ENCODE results near the gene MAPKAP1.

Gene MAPKAP1

GRCh38 chr9:125593581-125594222, 113.3 kb downstream of the MAPKAP1 start:
- no peak overlapping the region for H4K8ac ChIP-seq (ENCODE audit: low read depth, low read length)
- WGBS (ENCODE audit: extremely low coverage, insufficient coverage, insufficient read length) = no CpG with 5 or more reads among the region's 6 CpGs
- peak overlapping the region; percentile 69 for H3K27ac ChIP-seq (ENCODE audit: low read depth, low read length)

GRCh38 chr9:125591888-125592287, 115.1 kb downstream of the MAPKAP1 start:
- Histone ChIP-seq H4K91ac (ENCODE audit: low read depth, low read length) (no peak overlapping the region), H3K36me3 (ENCODE audit: control insufficient read depth in 1 of 2, insufficient read depth in 2 of 2, low read length in 2 of 2) (no peaks in the 10 kb centered on the region), H3K4me1 (ENCODE audit: control insufficient read depth in 1 of 2, insufficient read depth in 2 of 2, low read length in 2 of 2) (peaks cover 12 to 14% of the 10 kb centered on the region in 2 experiments), H2AK5ac (ENCODE audit: low read length) (no peak overlapping the region), H3K14ac (ENCODE audit: low read length) (no peak overlapping the region), H3K9ac (ENCODE audit: low read length) (no peak overlapping the region), H3K27me3 (ENCODE audit: insufficient read depth, low read length) (no peaks in the 10 kb centered on the region), H3K79me2 (ENCODE audit: control insufficient read depth, insufficient read depth, low read length, poor library complexity) (peaks cover 4% of the 10 kb centered on the region), H3K4me2 (ENCODE audit: low read length) (peak overlapping the region; percentile 1), H2BK120ac (ENCODE audit: insufficient read depth, low read length, poor library complexity) (no peak overlapping the region), H3K79me1 (ENCODE audit: low read length) (peaks cover 10% of the 10 kb centered on the region), H3K27ac (ENCODE audit: low read depth, low read length) (no peak overlapping the region), H2AFZ (ENCODE audit: insufficient read depth, low read length, poor library complexity) (no peak overlapping the region), H4K8ac (ENCODE audit: low read depth, low read length) (no peak overlapping the region), H3K18ac (ENCODE audit: low read length) (no peak overlapping the region), H3K4ac (ENCODE audit: low read depth, low read length) (no peak overlapping the region), H3K4me3 (ENCODE audit: low read depth, low read length) (no peak overlapping the region), H2BK5ac (ENCODE audit: low read depth, low read length, poor library complexity) (no peak overlapping the region), H3K9me3 (ENCODE audit: insufficient read depth, low read depth, low read length) (no peaks in the 10 kb centered on the region), H4K12ac (ENCODE audit: low read depth, low read length) (no peak overlapping the region), H2BK12ac (ENCODE audit: low read length) (peak overlapping the region; percentile 26), H3K23ac (ENCODE audit: low read length) (no peak overlapping the region)
- DNase-seq = no peak
- WGBS (ENCODE audit: extremely low coverage, insufficient coverage, insufficient read length) = no CpG with 5 or more reads among the region's 4 CpGs

More at GRCh38 chr9:125593581-125594222, 113.3 kb downstream of the MAPKAP1 start:
- Histone ChIP-seq H3K4me2 (ENCODE audit: low read length) (peak overlapping the region; percentile 4), H3K9me3 (ENCODE audit: insufficient read depth, low read depth, low read length) (no peaks in the 10 kb centered on the region), H3K23ac (ENCODE audit: low read length) (no peak overlapping the region), H3K27me3 (ENCODE audit: insufficient read depth, low read length) (no peaks in the 10 kb centered on the region), H4K12ac (ENCODE audit: low read depth, low read length) (no peak overlapping the region), H2AK5ac (ENCODE audit: low read length) (no peak overlapping the region), H3K18ac (ENCODE audit: low read length) (no peak overlapping the region), H3K79me1 (ENCODE audit: low read length) (peaks cover 10% of the 10 kb centered on the region), H2BK12ac (ENCODE audit: low read length) (no peak overlapping the region), H4K91ac (ENCODE audit: low read depth, low read length) (peak overlapping the region; percentile 66), H2AFZ (ENCODE audit: insufficient read depth, low read length, poor library complexity) (no peak overlapping the region), H3K14ac (ENCODE audit: low read length) (no peak overlapping the region), H3K4me1 (ENCODE audit: control insufficient read depth in 1 of 2, insufficient read depth in 2 of 2, low read length in 2 of 2) (peaks cover 12 to 14% of the 10 kb centered on the region in 2 experiments), H3K4ac (ENCODE audit: low read depth, low read length) (no peak overlapping the region), H2BK120ac (ENCODE audit: insufficient read depth, low read length, poor library complexity) (peak overlapping the region; percentile 20), H3K36me3 (ENCODE audit: control insufficient read depth in 1 of 2, insufficient read depth in 2 of 2, low read length in 2 of 2) (no peaks in the 10 kb centered on the region), H3K9ac (ENCODE audit: low read length) (no peak overlapping the region), H2BK5ac (ENCODE audit: low read depth, low read length, poor library complexity) (peak overlapping the region; percentile 54), H3K4me3 (ENCODE audit: low read depth, low read length) (no peak overlapping the region), H3K79me2 (ENCODE audit: control insufficient read depth, insufficient read depth, low read length, poor library complexity) (peaks cover 4% of the 10 kb centered on the region)
- peak in 1 of 2 donors; percentile 42 for DNase-seq

- H3K4me3 ChIP-seq (ENCODE audit: low read depth, low read length) = no peak overlapping the region
- no peak for DNase-seq
- no peak overlapping the region for H3K27ac ChIP-seq (ENCODE audit: low read depth, low read length)
- no peak overlapping the region for H2BK120ac ChIP-seq (ENCODE audit: insufficient read depth, low read length, poor library complexity)
- H3K36me3 ChIP-seq (ENCODE audit: control insufficient read depth in 1 of 2, insufficient read depth in 2 of 2, low read length in 2 of 2) = no peaks in the 10 kb centered on the region
- no peak overlapping the region for H4K91ac ChIP-seq (ENCODE audit: low read depth, low read length)
- no peak overlapping the region for H3K23ac ChIP-seq (ENCODE audit: low read length)
- no peak overlapping the region for H3K4ac ChIP-seq (ENCODE audit: low read depth, low read length)
- H3K18ac ChIP-seq (ENCODE audit: low read length) = no peak overlapping the region
- no peaks in the 10 kb centered on the region for H3K27me3 ChIP-seq (ENCODE audit: insufficient read depth, low read length)
- no peak overlapping the region for H2AK5ac ChIP-seq (ENCODE audit: low read length)
- H2AFZ ChIP-seq (ENCODE audit: insufficient read depth, low read length, poor library complexity) = no peak overlapping the region
- peaks cover 10% of the 10 kb centered on the region for H3K79me1 ChIP-seq (ENCODE audit: low read length)
- H2BK12ac ChIP-seq (ENCODE audit: low read length) = peak overlapping the region; percentile 4
- no peak overlapping the region for H4K12ac ChIP-seq (ENCODE audit: low read depth, low read length)
- no peak overlapping the region for H4K8ac ChIP-seq (ENCODE audit: low read depth, low read length)
- H3K79me2 ChIP-seq (ENCODE audit: control insufficient read depth, insufficient read depth, low read length, poor library complexity) = peaks cover 4% of the 10 kb centered on the region
- H3K9me3 ChIP-seq (ENCODE audit: insufficient read depth, low read depth, low read length) = no peaks in the 10 kb centered on the region
- WGBS (ENCODE audit: extremely low coverage, insufficient coverage, insufficient read length) = no CpG with 5 or more reads among the region's 3 CpGs
- no peak overlapping the region for H2BK5ac ChIP-seq (ENCODE audit: low read depth, low read length, poor library complexity)
- no peak overlapping the region for H3K4me2 ChIP-seq (ENCODE audit: low read length)
- peaks cover 12 to 14% of the 10 kb centered on the region in 2 experiments for H3K4me1 ChIP-seq (ENCODE audit: control insufficient read depth in 1 of 2, insufficient read depth in 2 of 2, low read length in 2 of 2)
- H3K9ac ChIP-seq (ENCODE audit: low read length) = no peak overlapping the region
- no peak overlapping the region for H3K14ac ChIP-seq (ENCODE audit: low read length)
Measured at GRCh38 chr9:125591245-125591644, 115.8 kb downstream of the MAPKAP1 start.

GRCh38 chr9:125589287-125589686, 117.7 kb downstream of the MAPKAP1 start:
- Histone ChIP-seq H2BK120ac (ENCODE audit: insufficient read depth, low read length, poor library complexity) (no peak overlapping the region), H2BK12ac (ENCODE audit: low read length) (no peak overlapping the region), H3K27ac (ENCODE audit: low read depth, low read length) (no peak overlapping the region), H3K23ac (ENCODE audit: low read length) (no peak overlapping the region), H3K4me3 (ENCODE audit: low read depth, low read length) (no peak overlapping the region), H4K91ac (ENCODE audit: low read depth, low read length) (no peak overlapping the region), H2AK5ac (ENCODE audit: low read length) (no peak overlapping the region), H3K36me3 (ENCODE audit: control insufficient read depth in 1 of 2, insufficient read depth in 2 of 2, low read length in 2 of 2) (peaks cover 0 to 4% of the 10 kb centered on the region in 2 experiments), H3K4ac (ENCODE audit: low read depth, low read length) (no peak overlapping the region), H3K9me3 (ENCODE audit: insufficient read depth, low read depth, low read length) (no peaks in the 10 kb centered on the region), H3K79me2 (ENCODE audit: control insufficient read depth, insufficient read depth, low read length, poor library complexity) (peaks cover 7% of the 10 kb centered on the region), H3K27me3 (ENCODE audit: insufficient read depth, low read length) (no peaks in the 10 kb centered on the region), H2AFZ (ENCODE audit: insufficient read depth, low read length, poor library complexity) (no peak overlapping the region), H2BK5ac (ENCODE audit: low read depth, low read length, poor library complexity) (no peak overlapping the region), H3K14ac (ENCODE audit: low read length) (no peak overlapping the region), H4K8ac (ENCODE audit: low read depth, low read length) (no peak overlapping the region), H3K4me1 (ENCODE audit: control insufficient read depth in 1 of 2, insufficient read depth in 2 of 2, low read length in 2 of 2) (peaks cover 12 to 14% of the 10 kb centered on the region in 2 experiments), H3K9ac (ENCODE audit: low read length) (no peak overlapping the region), H4K12ac (ENCODE audit: low read depth, low read length) (no peak overlapping the region), H3K4me2 (ENCODE audit: low read length) (no peak overlapping the region), H3K79me1 (ENCODE audit: low read length) (peaks cover 10% of the 10 kb centered on the region), H3K18ac (ENCODE audit: low read length) (no peak overlapping the region)
- no peak for DNase-seq
- no CpG with 5 or more reads among the region's 4 CpGs for WGBS (ENCODE audit: extremely low coverage, insufficient coverage, insufficient read length)

Data from trophoblast cell (in vitro differentiated cells and primary cell).